HG02884 (cell line): ENCODE data around the gene USP9X.
"Not testable (repeated sequence)": the region's sequence is repeated elsewhere in the genome, so short reads cannot be mapped to it uniquely, and the experiment has no call there.

Experiments
- ATAC-seq: cut with Tn5 transposase; IDR thresholded peaks from one replicate; pipeline ENCODE4 v1.9.1; 2021; ENCODE audit warnings: mild to moderate bottlenecking, moderate library complexity; ENCODE audit not compliant: unreplicated experiment

USP9X gene

GRCh38 chrX:41184312-41184711, 99.1 kb downstream of the USP9X start:
- ATAC-seq = no peak

DNA sequence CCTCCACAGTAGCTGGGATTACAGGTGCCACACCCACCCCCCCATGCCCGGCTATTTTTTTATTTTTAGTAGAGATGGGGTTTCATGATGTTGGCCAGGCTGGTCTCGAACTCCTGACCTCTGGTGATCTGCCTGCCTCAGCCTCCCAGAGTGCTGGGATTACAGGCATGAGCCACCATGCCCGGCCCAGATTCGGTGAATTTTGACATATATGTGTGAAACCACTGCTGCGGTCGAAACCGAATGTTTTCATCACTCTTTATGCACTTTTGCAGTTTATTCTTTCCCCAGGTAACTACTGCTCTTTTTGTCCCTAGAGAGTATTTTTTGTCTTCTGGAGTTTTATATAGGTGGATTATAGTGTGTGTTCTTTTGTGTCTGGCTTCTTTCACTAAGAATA, 101.7 kb downstream of the USP9X start:
- ATAC-seq = not testable (repeated sequence)

- no peak for ATAC-seq
Observed at GRCh38 chrX:41189156-41189555, 103.9 kb downstream of the USP9X start.

GRCh38 chrX:41192880-41193279, 107.6 kb downstream of the USP9X start:
- no peak for ATAC-seq

- no peak for ATAC-seq
Observed at GRCh38 chrX:41198410-41198809, 113.2 kb downstream of the USP9X start.

GRCh38 chrX:41200785-41201184, 115.5 kb downstream of the USP9X start:
- ATAC-seq = no peak

DNA sequence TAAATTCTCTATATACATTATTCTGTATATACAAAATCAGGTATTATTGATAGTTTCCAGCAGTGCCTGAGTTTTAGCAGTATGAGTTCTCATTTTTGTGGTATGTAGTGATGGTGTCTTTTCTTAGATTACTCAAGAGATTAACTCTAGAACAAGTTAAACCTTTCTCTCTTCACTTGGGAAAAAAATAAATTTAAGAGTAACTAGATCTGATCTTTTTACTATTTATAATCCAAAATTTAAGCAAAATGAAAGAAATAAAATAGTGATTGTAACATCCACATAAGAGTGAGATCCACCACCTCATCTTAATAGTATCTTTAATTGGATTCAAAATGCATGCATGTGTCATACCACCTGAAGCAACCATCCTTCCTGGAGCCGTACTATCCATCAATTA, 124.6 kb downstream of the USP9X start:
- no peak for ATAC-seq

GRCh38 chrX:41224605-41225004, 139.4 kb downstream of the USP9X start:
- no peak for ATAC-seq

DNA sequence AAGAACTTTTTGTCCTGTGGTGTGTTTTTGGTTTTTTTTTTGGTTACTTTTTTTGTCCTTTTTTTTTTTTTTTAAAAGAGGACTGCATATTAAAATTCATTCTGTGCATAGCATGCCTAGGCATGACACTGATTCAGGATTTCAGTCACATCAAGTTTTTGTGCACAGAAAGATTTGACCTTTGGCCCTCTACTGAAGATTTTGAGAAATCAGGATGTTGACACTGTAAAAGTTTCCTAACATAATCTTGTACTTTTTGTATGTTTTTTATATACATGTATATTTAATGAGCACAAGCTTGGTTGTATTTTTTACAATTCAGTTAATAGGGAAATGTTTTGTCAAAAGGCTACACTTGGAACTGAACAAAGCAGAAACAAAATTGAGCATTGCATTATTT, 148.7 kb downstream of the USP9X start:
- ATAC-seq = no peak

DNA sequence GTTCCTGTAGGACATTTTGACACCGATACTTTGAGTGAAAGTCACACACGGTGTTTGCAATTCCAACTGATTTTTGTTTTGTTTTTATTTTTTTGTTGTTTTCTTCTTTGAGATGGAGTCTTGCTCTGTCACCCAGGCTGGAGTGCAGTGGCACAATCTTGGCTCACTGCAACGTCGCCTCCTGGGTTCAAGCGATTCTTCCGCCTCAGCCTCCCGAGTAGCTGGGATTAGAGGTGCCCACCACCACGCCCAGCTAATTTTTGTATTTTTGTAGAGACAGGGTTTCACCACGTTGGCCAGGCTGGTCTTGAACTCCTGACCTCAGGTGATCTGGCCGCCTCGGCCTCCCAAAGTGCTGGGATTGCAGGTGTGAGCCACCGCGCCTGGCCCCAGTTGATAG, 149.2 kb downstream of the USP9X start:
- ATAC-seq = not testable (repeated sequence)

- no peak for ATAC-seq
Observed at GRCh38 chrX:41234962-41235361, 149.7 kb downstream of the USP9X start.

DNA sequence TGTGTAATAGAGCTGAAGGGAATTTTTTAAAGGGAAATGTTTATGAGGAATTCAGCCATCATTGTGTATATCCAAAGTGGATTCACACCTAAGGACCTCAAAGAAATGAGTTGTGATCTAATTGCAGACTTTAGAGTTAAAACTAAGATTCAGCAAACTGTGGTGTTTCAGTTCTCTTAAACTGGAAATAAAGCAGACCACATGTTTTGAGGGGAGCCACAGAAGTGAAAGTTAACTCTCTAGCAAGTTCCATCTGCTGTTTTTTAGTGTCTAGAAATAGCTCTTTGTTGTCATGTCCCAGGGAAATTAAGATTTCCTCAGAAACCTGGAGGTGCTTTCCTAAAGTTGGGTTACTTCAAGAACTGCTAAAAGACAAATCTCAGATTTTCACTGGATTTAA, 151.4 kb downstream of the USP9X start:
- no peak for ATAC-seq

DNA sequence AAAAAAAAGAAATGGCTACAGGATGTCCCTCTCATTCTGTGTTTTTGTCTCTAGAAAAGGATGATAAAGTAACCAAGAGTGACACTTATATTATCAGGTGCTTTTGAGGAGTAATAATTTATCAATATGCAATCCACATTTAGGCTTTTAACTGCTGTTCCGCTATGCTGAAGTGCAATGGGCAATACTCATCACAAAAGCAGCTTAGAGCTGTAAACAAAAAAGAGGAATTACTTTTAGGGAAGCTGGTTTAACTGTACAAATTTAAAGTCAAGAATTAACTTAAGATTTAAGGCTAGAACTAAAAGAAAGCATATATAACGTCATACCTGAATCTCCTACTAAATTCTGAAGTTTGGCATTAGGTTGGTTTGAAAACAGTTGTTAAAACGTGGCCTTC, 155.3 kb downstream of the USP9X start:
- ATAC-seq = no peak

DNA sequence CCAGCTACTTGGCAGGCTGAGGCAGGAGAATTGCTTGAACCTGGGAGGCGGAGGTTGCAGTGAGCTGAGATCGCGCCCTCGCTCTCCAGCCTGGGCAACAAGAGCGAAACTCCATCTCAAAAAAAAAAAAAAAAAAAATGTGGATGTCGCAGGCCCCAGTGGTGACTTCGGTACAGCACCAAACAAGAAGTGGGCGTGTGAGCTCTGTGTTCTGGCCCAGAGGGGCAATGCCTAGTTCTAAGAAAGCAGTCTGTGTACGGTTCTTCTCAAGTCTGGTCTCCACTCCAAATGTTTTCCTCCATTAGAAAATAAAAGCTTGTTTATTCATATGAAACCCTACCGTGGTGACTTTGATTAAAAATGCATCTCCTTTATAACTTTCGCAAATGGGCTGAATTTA, 156.7 kb downstream of the USP9X start:
- no peak for ATAC-seq

DNA sequence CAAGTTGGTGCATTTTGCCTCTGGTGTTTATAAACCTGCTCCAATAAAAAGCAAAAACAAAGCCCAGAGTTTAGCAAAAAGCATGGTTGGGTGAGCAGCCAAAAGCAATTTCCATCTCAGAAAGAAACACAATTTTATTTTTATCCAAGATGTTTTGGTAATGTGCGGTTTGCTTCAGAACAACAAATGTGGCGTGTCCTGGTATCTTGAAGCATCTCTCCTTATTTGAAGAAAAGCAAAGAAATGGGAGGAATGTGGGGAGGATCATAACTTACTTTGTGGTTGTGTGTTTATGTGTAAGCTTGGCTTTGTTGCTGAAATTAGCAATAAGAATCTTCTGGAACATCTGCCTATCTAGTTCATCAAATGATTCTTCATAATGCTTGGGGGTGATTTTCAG, 160.4 kb downstream of the USP9X start:
- no peak for ATAC-seq

DNA sequence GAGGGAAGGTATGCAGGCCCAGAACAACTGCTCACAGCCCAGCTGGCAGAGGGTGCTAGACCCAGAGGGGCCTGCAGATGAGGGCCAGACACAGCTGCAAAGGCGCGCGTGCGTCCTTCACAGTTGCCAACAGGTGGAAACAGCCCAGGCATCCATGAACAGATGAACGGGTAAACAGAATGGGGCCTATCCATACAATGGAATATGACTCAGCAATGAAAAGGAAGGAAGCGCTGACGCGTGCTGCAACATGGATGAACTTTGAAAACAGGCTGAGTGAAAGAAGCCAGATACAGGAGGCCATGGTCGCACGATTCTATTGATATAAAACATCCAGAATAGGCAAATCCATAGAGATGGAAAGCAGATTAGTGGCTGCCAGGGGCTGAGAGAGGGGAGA, 165.6 kb downstream of the USP9X start:
- ATAC-seq = no peak

- ATAC-seq = no peak
Observed at GRCh38 chrX:41257801-41258200, 172.6 kb downstream of the USP9X start.

DNA sequence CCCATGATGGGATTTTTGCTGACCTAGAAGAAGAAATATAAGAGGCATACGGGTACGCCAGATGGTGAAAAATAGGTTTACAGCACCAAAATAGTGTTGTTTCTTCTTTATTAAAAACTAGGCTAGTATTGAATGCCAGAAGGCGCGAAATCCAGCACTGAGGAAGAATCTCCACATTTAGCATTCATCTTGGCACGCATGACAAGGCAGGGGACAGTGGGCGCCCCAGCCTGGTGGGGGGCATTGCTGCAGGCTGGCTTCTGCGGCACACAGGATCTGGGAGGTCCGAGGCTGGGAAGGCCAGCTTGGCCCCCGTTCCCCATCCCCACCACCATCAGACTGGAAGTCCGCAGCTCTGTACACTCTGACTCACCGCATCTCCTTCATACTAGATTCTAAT, 173.0 kb downstream of the USP9X start:
- ATAC-seq = no peak

DNA sequence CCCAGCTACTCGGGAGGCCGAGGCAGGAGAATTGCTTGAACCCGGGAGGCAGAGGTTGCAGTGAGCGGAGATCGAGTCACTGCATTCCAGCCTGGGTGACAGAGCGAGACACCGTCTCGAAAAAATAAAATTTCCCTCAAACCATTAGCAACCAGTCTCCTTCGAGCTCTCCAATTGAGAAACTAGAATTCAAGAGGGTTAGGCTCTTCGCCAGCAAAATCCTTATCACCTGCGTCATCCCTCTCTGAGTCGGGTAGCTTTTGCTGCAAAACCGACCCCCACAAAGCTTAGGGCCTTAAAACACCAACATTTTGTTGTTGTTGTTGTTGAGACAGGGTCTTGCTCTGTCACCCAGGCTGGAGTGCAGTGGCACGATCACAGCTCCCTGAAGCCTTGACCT, 173.6 kb downstream of the USP9X start:
- no peak for ATAC-seq

- no peak for ATAC-seq
Observed at GRCh38 chrX:41259516-41259915, 174.3 kb downstream of the USP9X start.

- ATAC-seq = no peak
Observed at GRCh38 chrX:41265615-41266014, 180.4 kb downstream of the USP9X start.

DNA sequence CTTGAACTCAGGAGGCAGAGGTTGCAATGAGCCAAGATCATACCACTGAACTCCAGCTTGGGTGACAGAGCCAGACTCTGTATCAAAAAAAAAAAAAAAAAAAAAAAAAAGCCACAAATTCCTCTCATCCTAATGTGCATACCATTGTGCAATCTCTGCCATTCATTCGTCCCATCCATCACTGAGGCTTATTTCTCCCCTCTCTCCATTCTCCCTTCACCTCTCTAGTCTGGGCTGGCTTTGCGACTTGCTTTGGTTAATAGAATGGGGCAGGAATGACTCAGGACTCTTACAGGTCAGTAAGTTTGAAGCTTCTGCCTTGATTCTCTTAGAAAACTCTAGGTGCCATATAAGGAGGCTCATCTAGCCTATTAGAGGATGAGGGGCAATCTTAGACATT, 188.4 kb downstream of the USP9X start:
- ATAC-seq = no peak

DNA sequence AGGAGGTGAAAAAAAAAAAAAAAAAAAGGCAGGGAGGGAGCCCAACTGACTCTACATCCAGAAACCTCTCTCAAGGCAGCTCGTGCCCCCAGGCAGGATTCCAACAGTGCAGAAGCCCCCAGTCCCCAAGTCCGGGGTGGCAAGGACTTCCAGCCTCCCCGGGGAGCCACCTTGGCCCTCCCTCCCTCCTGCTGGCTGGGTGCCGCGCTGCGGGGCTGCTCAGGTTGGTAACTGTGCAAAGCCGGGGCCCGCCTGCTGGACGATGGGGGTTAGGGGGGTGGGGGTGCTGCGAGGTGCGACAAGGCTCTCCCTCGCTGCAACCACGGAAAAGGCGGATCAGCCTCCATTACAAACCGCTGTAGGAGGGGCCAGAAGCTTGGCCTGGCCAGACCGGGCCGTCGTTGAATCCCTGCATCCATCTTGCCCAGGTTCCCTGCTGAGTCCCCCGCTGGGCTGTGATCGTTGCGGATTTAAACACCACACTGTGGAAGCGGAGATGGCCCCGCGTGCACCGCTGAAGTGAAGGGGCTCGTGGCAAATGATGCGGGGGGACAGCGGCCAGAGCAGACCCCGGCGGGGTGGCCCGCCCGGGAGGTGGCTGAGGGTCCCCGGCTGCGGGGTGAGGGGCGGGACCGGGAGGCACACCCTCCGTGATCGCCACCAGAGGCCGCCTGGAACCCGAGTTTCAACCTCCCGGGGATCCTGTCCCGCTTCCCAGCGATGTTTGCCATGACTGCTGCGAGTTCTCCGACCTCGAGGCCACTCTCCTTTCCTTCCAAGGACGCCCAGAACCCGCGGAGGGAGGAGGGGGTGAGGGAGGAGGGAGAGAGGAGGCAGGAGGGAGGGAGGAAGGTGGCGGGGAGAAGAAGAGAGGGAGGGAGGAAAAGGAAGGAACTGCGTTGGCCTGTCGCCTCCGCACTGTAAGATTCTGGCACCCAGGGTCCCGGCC, 190.7 kb downstream of the USP9X start:
- no peak for ATAC-seq
